Astrocyte of the spinal cord (primary cell): ENCODE results near the gene SPTBN2.

Source experiments
- DNase-seq: peaks from one replicate; pipeline ENCODE4 v3.0.0; 2011; ENCODE audit warnings: low read depth, low spot score
- H3K4me3 ChIP-seq: 2 replicates; pipeline ENCODE4 v1.5.1; 2011; ENCODE audit warnings: low read depth, mild to moderate bottlenecking, low read length, moderate library complexity
- CTCF ChIP-seq: IDR thresholded peaks from 2 replicates; pipeline ENCODE4 v1.5.1; 2012; ENCODE audit warnings: low read depth, mild to moderate bottlenecking, low read length, inconsistent platforms
- in situ Hi-C: cut with HindIII; loops from 2 replicates; pipeline ENCODE4 v1.10.0; 2017; ENCODE audit warnings: low sequenced_read_pairs

Gene SPTBN2

GRCh38 chr11:66686100-66686785 lies 42.8 kb downstream of the SPTBN2 start:
- no peak for DNase-seq
- in situ Hi-C loops, result no loop called here

GRCh38 chr11:66685276-66686099 lies 43.5 kb downstream of the SPTBN2 start:
- TF ChIP-seq CTCF, result no peak
- in situ Hi-C loops, result no loop called here
- H3K4me3 ChIP-seq, result no peak overlapping the region
- no peak for DNase-seq

More at GRCh38 chr11:66686100-66686785, 42.8 kb downstream of the SPTBN2 start:
- H3K4me3 ChIP-seq, result no peak overlapping the region
- TF ChIP-seq CTCF, result no peak

- in situ Hi-C loops, result no loop called here
- no peak for TF ChIP-seq CTCF
- no peak overlapping the region for H3K4me3 ChIP-seq
- DNase-seq, result no peak
Observed at GRCh38 chr11:66684635-66685034, 44.4 kb downstream of the SPTBN2 start.

- no peak for DNase-seq
- in situ Hi-C loops, result no loop called here
- no peak for TF ChIP-seq CTCF
- H3K4me3 ChIP-seq, result no peak overlapping the region
Observed at GRCh38 chr11:66683877-66684276, 45.1 kb downstream of the SPTBN2 start.

GRCh38 chr11:66680966-66681645 lies 47.9 kb downstream of the SPTBN2 start:
- in situ Hi-C loops, result no loop called here
- no peak for DNase-seq
- H3K4me3 ChIP-seq, result no peak overlapping the region
- no peak for TF ChIP-seq CTCF

- TF ChIP-seq CTCF, result no peak
- in situ Hi-C loops, result no loop called here
- peak; percentile 95 for DNase-seq
- peak within 1 kb of the TSS; percentile 78 for H3K4me3 ChIP-seq
Observed at GRCh38 chr11:66677599-66678375, 51.2 kb downstream of the SPTBN2 start, which contains the start of gene RBM4B. Gene RBM4B, minus strand, starts transcription at chr11:66677887. Its CDS starts 808 bp downstream, at chr11:66677079.
